ENCODE results near the gene ZNF750.

The ZNF750 gene

GRCh38 chr17:82832411-82832810 lies 7.4 kb downstream of the ZNF750 start:
- H3K4me3 ChIP-seq (replicated peaks; ENCODE audit: low read depth, low read length), result no peak overlapping the region
- DNase-seq (ENCODE audit: low read depth), result no peak
- no peak for TF ChIP-seq CTCF (IDR thresholded peaks at IDR 0.05; ENCODE audit: low read length, missing control alignments)

GRCh38 chr17:82831818-82832200 lies 8.0 kb downstream of the ZNF750 start:
- TF ChIP-seq CTCF (IDR thresholded peaks at IDR 0.05; ENCODE audit: low read length, missing control alignments), result no peak
- no peak for DNase-seq (ENCODE audit: low read depth)
- H3K4me3 ChIP-seq (replicated peaks; ENCODE audit: low read depth, low read length), result no peak overlapping the region

- DNase-seq (ENCODE audit: low read depth), result no peak
- no peak overlapping the region for H3K4me3 ChIP-seq (replicated peaks; ENCODE audit: low read depth, low read length)
- TF ChIP-seq CTCF (IDR thresholded peaks at IDR 0.05; ENCODE audit: low read length, missing control alignments), result no peak
These were observed 8.6 kb downstream of the ZNF750 start for GRCh38 chr17:82831041-82831817.

GRCh38 chr17:82830249-82830661 lies 9.6 kb downstream of the ZNF750 start:
- TF ChIP-seq CTCF (IDR thresholded peaks at IDR 0.05; ENCODE audit: low read length, missing control alignments), result no peak
- no peak overlapping the region for H3K4me3 ChIP-seq (replicated peaks; ENCODE audit: low read depth, low read length)
- DNase-seq (ENCODE audit: low read depth), result peak; percentile 48

GRCh38 chr17:82828875-82829487 lies 10.8 kb downstream of the ZNF750 start:
- DNase-seq (ENCODE audit: low read depth), result no peak
- no peak overlapping the region for H3K4me3 ChIP-seq (replicated peaks; ENCODE audit: low read depth, low read length)
- TF ChIP-seq CTCF (IDR thresholded peaks at IDR 0.05; ENCODE audit: low read length, missing control alignments), result no peak

- TF ChIP-seq CTCF (IDR thresholded peaks at IDR 0.05; ENCODE audit: low read length, missing control alignments), result no peak
- H3K4me3 ChIP-seq (replicated peaks; ENCODE audit: low read depth, low read length), result no peak overlapping the region
- DNase-seq (ENCODE audit: low read depth), result no peak
These were observed 12.9 kb downstream of the ZNF750 start for GRCh38 chr17:82826956-82827355.

Data from fibroblast of pulmonary artery (primary cell).